WTC11 (cell line): ENCODE results near the gene FRMD8. TPM values are rescaled to one million over a fixed set of nuclear protein-coding genes. Genes with fewer than 3 reads are reported as not detected.

ENCODE experiments used
- ATAC-seq: fragments of 200-7000 bp; cut with Tn5 transposase; 2 replicates; pipeline ENCODE4 v1.10.0; 2021; ENCODE audit warnings: mild to moderate bottlenecking, moderate library complexity
- CTCF ChIA-PET: fragments of 300-600 bp; sonication (Branson Sonifier 250); formaldehyde crosslinking; loops from one replicate; lab custom pipeline; 2021; ENCODE audit warnings: antibody characterized with exemption; lab: Charles Lee
- POLR2A ChIA-PET: fragments of 350-600 bp; sonication (Branson Sonifier 250); formaldehyde crosslinking; loops from one replicate; lab custom pipeline; 2021; ENCODE audit warnings: antibody characterized with exemption; lab: Charles Lee
- DNase-seq: peaks from one replicate; pipeline ENCODE4 v3.0.0; 2021; ENCODE audit warnings: low spot score
- H3K27ac Mint-ChIP-seq: 2 replicates; pipeline ENCODE4 v1.8.0; 2021; ENCODE audit warnings: mixed read lengths
- H3K27me3 Mint-ChIP-seq: 2 replicates; pipeline ENCODE4 v1.8.0; 2021; ENCODE audit warnings: low read depth, mild to moderate bottlenecking, moderate library complexity, mixed read lengths
- H3K36me3 Mint-ChIP-seq: 2 replicates; pipeline ENCODE4 v1.8.0; 2021; ENCODE audit warnings: mixed read lengths
- H3K4me1 Mint-ChIP-seq: 2 replicates; pipeline ENCODE4 v1.8.0; 2022; ENCODE audit warnings: mixed read lengths
- H3K4me3 Mint-ChIP-seq: 2 replicates; pipeline ENCODE4 v1.8.0; 2021; ENCODE audit warnings: mild to moderate bottlenecking, moderate library complexity, mixed read lengths
- H3K9me3 Mint-ChIP-seq: 2 replicates; pipeline ENCODE4 v1.8.0; 2021; ENCODE audit warnings: mixed read lengths
- ATF1 ChIP-seq: sonication (generic); formaldehyde crosslinking; IDR thresholded peaks from 2 replicates; pipeline ENCODE4 v1.8.1; 2023; ENCODE audit warnings: mild to moderate bottlenecking, moderate library complexity, missing genetic modification reagents
- CREB1 ChIP-seq: sonication (generic); formaldehyde crosslinking; IDR thresholded peaks from 2 replicates; pipeline ENCODE4 v1.8.0; 2023; ENCODE audit warnings: mild to moderate bottlenecking, missing genetic modification reagents
- ELF4 ChIP-seq: sonication (generic); formaldehyde crosslinking; IDR thresholded peaks from 2 replicates; pipeline ENCODE4 v1.8.1; 2022; ENCODE audit warnings: low read depth, mild to moderate bottlenecking, moderate library complexity, missing genetic modification reagents
- EMX1 ChIP-seq: fragments of 250-450 bp; sonication (Bioruptor Pico); IDR thresholded peaks from 2 replicates; pipeline ENCODE4 v1.8.0; 2021; ENCODE audit warnings: mild to moderate bottlenecking
- GABPB1 ChIP-seq: sonication (generic); formaldehyde crosslinking; IDR thresholded peaks from 2 replicates; pipeline ENCODE4 v1.8.1; 2023; ENCODE audit warnings: mild to moderate bottlenecking, missing genetic modification reagents
- NFYB ChIP-seq: sonication (generic); formaldehyde crosslinking; conservative IDR thresholded peaks from 2 replicates; pipeline ENCODE4 v1.8.0; 2022; ENCODE audit warnings: low read depth, missing genetic modification reagents
- SOX15 ChIP-seq: fragments of 250-450 bp; sonication (Bioruptor Pico); IDR thresholded peaks from 2 replicates; pipeline ENCODE4 v1.9.0; 2021; ENCODE audit warnings: mild to moderate bottlenecking
- ZNF121 ChIP-seq: sonication (generic); formaldehyde crosslinking; IDR thresholded peaks from 2 replicates; pipeline ENCODE4 v1.8.0; 2023; ENCODE audit warnings: missing genetic modification reagents
- ZNF263 ChIP-seq: sonication (generic); formaldehyde crosslinking; IDR thresholded peaks from 2 replicates; pipeline ENCODE4 v1.8.1; 2022; ENCODE audit warnings: low read depth, mild to moderate bottlenecking, moderate library complexity, missing genetic modification reagents
- ZNF317 ChIP-seq: sonication (generic); formaldehyde crosslinking; IDR thresholded peaks from 2 replicates; pipeline ENCODE4 v1.8.1; 2023; ENCODE audit warnings: low read depth, mild to moderate bottlenecking, moderate library complexity, missing genetic modification reagents, borderline replicate concordance
- total RNA-seq: library from RNA; stranded (reverse); gene quantifications from 3 replicates; pipeline ENCODE4 v1.2.3, GENCODE V29; 2021
- TF ChIP-seq, protein P1 (sequence below): fragments of 250-450 bp; sonication (Bioruptor Pico); IDR thresholded peaks from 2 replicates; pipeline ENCODE4 v1.9.0; 2021; ENCODE audit warnings: mild to moderate bottlenecking
- TF ChIP-seq, protein P2 (sequence below): fragments of 200-600 bp; IDR thresholded peaks from 2 replicates; pipeline ENCODE4 v1.8.0; 2022; ENCODE audit warnings: antibody characterized with exemption
- TF ChIP-seq, protein P3 (sequence below): sonication (generic); formaldehyde crosslinking; IDR thresholded peaks from 2 replicates; pipeline ENCODE4 v1.8.0; 2023; ENCODE audit warnings: missing genetic modification reagents, mild to moderate bottlenecking, borderline replicate concordance
- TF ChIP-seq, protein P4 (sequence below): sonication (generic); formaldehyde crosslinking; IDR thresholded peaks from 2 replicates; pipeline ENCODE4 v1.8.1; 2023; ENCODE audit warnings: mild to moderate bottlenecking, missing genetic modification reagents
- TF ChIP-seq, protein P5 (sequence below): fragments of 250-450 bp; sonication (Bioruptor Pico); IDR thresholded peaks from 2 replicates; pipeline ENCODE4 v1.9.0; 2021; ENCODE audit warnings: mild to moderate bottlenecking

The FRMD8 gene
- total RNA-seq, 1 experiment from 2014 or later, result 23.7 TPM

DNA sequence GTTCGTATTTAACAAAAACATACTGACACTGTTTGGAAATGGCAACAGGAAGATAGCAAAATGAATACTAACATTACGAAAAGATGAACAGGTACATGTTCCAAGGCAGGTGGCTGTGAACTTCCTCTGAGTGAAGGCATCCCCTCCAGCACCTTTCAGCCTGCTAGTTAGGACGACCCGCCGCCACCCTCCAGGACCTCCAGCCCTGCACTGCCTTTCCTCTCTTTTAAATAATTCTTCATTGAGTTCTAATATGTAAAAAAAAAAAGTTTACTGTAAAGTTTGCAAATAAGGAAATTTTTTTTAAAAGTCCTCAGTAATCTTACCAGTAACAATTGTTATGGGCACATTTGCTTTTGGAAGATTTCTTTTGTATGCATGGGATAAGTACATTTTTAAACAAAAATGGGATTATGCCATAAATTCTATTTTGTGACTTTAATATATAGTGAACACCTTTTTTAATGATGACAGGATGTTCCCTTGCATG lies 42.2 kb downstream of the FRMD8 start:
- TF ChIP-seq, protein P1, sequence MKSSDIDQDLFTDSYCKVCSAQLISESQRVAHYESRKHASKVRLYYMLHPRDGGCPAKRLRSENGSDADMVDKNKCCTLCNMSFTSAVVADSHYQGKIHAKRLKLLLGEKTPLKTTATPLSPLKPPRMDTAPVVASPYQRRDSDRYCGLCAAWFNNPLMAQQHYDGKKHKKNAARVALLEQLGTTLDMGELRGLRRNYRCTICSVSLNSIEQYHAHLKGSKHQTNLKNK, result no peak
- TF ChIP-seq ZNF317 (CRISPR knock-in tag) (no peak), ATF1 (CRISPR knock-in tag) (no peak), GABPB1 (CRISPR knock-in tag) (no peak), EMX1 (CRISPR knock-in tag) (no peak), ZNF263 (CRISPR knock-in tag) (no peak), SOX15 (CRISPR knock-in tag) (no peak), ELF4 (CRISPR knock-in tag) (no peak)
- peak overlapping the region; percentile 26; the same call in 1 of the 2 replicates for H3K4me3 Mint-ChIP-seq
- H3K27me3 Mint-ChIP-seq, result no peaks in the 10 kb centered on the region
- H3K36me3 Mint-ChIP-seq, result no peaks in the 10 kb centered on the region
- POLR2A ChIA-PET, result interaction anchor here (1.5 kb wide), 1 partner anchor 59 kb away, joined by 3 read pairs; no protein-coding TSS in a partner anchor
- H3K4me1 Mint-ChIP-seq, result peaks cover 68% of the 10 kb centered on the region
- CTCF ChIA-PET, result no interaction called here
- H3K9me3 Mint-ChIP-seq, result no peaks in the 10 kb centered on the region
- DNase-seq, result no peak
- peak overlapping the region; percentile 15; the same call in 1 of the 2 replicates for H3K27ac Mint-ChIP-seq
- ATAC-seq, result no peak

DNA sequence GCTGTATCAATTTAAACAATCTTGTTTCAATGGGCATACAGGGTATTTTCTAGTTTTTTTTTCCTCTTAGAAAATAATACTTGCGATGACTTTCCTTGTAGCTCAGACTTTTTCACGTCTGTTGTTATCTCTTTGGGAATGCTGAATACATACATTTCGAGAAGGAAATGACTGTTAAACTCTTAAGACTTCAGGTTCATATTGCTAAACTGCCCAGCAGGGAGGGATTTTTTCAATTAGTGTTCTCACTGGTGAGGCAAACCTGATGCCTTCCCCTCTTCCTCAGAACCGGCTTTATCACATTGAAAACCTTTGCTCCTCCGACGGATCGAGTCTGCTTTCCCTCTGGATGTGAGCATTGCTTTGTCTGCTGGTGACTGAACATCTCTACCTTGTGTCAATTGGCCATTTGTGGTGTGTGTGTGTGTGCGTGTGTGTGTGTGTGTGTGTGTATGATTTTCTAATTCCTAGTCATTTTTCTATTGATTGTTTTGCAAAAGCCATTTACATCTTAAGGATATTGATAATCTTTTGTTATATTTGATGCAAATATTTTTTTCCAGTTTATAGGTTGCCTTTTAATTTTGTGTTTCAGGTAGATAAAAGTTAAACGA lies 42.7 kb downstream of the FRMD8 start:
- Mint-ChIP-seq H3K4me1 (peaks cover 62% of the 10 kb centered on the region), H3K9me3 (no peaks in the 10 kb centered on the region), H3K36me3 (no peaks in the 10 kb centered on the region), H3K27ac (peak overlapping the region; percentile 87), H3K4me3 (0 out of 2 replicates have a peak overlapping the region, but pooled peaks have one; percentile 27), H3K27me3 (no peaks in the 10 kb centered on the region)
- TF ChIP-seq, protein P2, sequence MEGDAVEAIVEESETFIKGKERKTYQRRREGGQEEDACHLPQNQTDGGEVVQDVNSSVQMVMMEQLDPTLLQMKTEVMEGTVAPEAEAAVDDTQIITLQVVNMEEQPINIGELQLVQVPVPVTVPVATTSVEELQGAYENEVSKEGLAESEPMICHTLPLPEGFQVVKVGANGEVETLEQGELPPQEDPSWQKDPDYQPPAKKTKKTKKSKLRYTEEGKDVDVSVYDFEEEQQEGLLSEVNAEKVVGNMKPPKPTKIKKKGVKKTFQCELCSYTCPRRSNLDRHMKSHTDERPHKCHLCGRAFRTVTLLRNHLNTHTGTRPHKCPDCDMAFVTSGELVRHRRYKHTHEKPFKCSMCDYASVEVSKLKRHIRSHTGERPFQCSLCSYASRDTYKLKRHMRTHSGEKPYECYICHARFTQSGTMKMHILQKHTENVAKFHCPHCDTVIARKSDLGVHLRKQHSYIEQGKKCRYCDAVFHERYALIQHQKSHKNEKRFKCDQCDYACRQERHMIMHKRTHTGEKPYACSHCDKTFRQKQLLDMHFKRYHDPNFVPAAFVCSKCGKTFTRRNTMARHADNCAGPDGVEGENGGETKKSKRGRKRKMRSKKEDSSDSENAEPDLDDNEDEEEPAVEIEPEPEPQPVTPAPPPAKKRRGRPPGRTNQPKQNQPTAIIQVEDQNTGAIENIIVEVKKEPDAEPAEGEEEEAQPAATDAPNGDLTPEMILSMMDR, result no peak
- TF ChIP-seq ZNF317 (CRISPR knock-in tag) (no peak), CREB1 (CRISPR knock-in tag) (no peak), NFYB (no peak), ZNF121 (no peak), ATF1 (CRISPR knock-in tag) (no peak)
- TF ChIP-seq, protein P3, sequence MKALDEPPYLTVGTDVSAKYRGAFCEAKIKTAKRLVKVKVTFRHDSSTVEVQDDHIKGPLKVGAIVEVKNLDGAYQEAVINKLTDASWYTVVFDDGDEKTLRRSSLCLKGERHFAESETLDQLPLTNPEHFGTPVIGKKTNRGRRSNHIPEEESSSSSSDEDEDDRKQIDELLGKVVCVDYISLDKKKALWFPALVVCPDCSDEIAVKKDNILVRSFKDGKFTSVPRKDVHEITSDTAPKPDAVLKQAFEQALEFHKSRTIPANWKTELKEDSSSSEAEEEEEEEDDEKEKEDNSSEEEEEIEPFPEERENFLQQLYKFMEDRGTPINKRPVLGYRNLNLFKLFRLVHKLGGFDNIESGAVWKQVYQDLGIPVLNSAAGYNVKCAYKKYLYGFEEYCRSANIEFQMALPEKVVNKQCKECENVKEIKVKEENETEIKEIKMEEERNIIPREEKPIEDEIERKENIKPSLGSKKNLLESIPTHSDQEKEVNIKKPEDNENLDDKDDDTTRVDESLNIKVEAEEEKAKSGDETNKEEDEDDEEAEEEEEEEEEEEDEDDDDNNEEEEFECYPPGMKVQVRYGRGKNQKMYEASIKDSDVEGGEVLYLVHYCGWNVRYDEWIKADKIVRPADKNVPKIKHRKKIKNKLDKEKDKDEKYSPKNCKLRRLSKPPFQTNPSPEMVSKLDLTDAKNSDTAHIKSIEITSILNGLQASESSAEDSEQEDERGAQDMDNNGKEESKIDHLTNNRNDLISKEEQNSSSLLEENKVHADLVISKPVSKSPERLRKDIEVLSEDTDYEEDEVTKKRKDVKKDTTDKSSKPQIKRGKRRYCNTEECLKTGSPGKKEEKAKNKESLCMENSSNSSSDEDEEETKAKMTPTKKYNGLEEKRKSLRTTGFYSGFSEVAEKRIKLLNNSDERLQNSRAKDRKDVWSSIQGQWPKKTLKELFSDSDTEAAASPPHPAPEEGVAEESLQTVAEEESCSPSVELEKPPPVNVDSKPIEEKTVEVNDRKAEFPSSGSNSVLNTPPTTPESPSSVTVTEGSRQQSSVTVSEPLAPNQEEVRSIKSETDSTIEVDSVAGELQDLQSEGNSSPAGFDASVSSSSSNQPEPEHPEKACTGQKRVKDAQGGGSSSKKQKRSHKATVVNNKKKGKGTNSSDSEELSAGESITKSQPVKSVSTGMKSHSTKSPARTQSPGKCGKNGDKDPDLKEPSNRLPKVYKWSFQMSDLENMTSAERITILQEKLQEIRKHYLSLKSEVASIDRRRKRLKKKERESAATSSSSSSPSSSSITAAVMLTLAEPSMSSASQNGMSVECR, result no peak
- TF ChIP-seq, protein P4, sequence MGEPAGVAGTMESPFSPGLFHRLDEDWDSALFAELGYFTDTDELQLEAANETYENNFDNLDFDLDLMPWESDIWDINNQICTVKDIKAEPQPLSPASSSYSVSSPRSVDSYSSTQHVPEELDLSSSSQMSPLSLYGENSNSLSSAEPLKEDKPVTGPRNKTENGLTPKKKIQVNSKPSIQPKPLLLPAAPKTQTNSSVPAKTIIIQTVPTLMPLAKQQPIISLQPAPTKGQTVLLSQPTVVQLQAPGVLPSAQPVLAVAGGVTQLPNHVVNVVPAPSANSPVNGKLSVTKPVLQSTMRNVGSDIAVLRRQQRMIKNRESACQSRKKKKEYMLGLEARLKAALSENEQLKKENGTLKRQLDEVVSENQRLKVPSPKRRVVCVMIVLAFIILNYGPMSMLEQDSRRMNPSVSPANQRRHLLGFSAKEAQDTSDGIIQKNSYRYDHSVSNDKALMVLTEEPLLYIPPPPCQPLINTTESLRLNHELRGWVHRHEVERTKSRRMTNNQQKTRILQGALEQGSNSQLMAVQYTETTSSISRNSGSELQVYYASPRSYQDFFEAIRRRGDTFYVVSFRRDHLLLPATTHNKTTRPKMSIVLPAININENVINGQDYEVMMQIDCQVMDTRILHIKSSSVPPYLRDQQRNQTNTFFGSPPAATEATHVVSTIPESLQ (CRISPR knock-in tag), result no peak
- TF ChIP-seq, protein P5, sequence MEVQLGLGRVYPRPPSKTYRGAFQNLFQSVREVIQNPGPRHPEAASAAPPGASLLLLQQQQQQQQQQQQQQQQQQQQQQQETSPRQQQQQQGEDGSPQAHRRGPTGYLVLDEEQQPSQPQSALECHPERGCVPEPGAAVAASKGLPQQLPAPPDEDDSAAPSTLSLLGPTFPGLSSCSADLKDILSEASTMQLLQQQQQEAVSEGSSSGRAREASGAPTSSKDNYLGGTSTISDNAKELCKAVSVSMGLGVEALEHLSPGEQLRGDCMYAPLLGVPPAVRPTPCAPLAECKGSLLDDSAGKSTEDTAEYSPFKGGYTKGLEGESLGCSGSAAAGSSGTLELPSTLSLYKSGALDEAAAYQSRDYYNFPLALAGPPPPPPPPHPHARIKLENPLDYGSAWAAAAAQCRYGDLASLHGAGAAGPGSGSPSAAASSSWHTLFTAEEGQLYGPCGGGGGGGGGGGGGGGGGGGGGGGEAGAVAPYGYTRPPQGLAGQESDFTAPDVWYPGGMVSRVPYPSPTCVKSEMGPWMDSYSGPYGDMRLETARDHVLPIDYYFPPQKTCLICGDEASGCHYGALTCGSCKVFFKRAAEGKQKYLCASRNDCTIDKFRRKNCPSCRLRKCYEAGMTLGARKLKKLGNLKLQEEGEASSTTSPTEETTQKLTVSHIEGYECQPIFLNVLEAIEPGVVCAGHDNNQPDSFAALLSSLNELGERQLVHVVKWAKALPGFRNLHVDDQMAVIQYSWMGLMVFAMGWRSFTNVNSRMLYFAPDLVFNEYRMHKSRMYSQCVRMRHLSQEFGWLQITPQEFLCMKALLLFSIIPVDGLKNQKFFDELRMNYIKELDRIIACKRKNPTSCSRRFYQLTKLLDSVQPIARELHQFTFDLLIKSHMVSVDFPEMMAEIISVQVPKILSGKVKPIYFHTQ, result no peak
- ChIA-PET CTCF (interaction anchor here (1.1 to 1.2 kb wide), 2 partner anchors 13 to 50 kb away, joined by 3 to 11 read pairs; no protein-coding TSS in a partner anchor), POLR2A (interaction anchor here (1.5 kb wide), 1 partner anchor 58 kb away, joined by 3 read pairs; no protein-coding TSS in a partner anchor)
- DNase-seq, result no peak
- ATAC-seq, result no peak; the same call in 1 of the 2 replicates
